HEK293 (cell line): Measurements from ENCODE around the gene UGT2B7.
"Not testable (repeated sequence)": the region's sequence is repeated elsewhere in the genome, so short reads cannot be mapped to it uniquely, and the experiment has no call there.

Source experiments
- CTCF ChIP-seq: fragments of 450-650 bp; formaldehyde crosslinking; IDR thresholded peaks from 2 replicates; pipeline ENCODE4 v1.5.1; 2016; ENCODE audit warnings: missing biosample characterization, missing genetic modification characterization
- ZNF138 ChIP-seq: fragments of 450-650 bp; formaldehyde crosslinking; IDR thresholded peaks from 2 replicates; pipeline ENCODE4 v1.5.1; 2016; ENCODE audit warnings: missing biosample characterization, missing genetic modification characterization, borderline replicate concordance
- ZNF239 ChIP-seq: fragments of 450-650 bp; formaldehyde crosslinking; IDR thresholded peaks from 2 replicates; pipeline ENCODE4 v1.5.1; 2016; ENCODE audit warnings: missing biosample characterization, missing genetic modification characterization
- ZNF24 ChIP-seq: fragments of 450-650 bp; formaldehyde crosslinking; IDR thresholded peaks from 2 replicates; pipeline ENCODE4 v1.5.1; 2016; ENCODE audit warnings: missing biosample characterization, missing genetic modification characterization
- ZNF280D ChIP-seq: fragments of 450-650 bp; formaldehyde crosslinking; IDR thresholded peaks from 2 replicates; pipeline ENCODE4 v1.5.1; 2016; ENCODE audit warnings: missing biosample characterization, missing genetic modification characterization
- ZSCAN23 ChIP-seq: fragments of 450-650 bp; formaldehyde crosslinking; IDR thresholded peaks from 2 replicates; pipeline ENCODE4 v1.5.1; 2016; ENCODE audit warnings: missing biosample characterization, missing genetic modification characterization

- not testable (repeated sequence) for TF ChIP-seq ZNF280D (tag by site-specific recombination); CTCF (tag by site-specific recombination); ZNF138; ZNF24 (tag by site-specific recombination); ZSCAN23 (tag by site-specific recombination); ZNF239
Observed at GRCh38 chr4:69053309-69053885, 42.9 kb upstream of the UGT2B7 start.
